Astrocyte (in vitro differentiated cells and primary cell): Measurements from ENCODE around the gene VPS50. TPM values are rescaled to one million over a fixed set of nuclear protein-coding genes. Genes with fewer than 3 reads are reported as not detected.

Experiments
- DNase-seq: peaks from one replicate; pipeline ENCODE4 v3.0.0-alpha.2; 2010; ENCODE audit warnings: low read depth
- FAIRE-seq: peaks from 2 replicates; lab custom pipeline; 2011; peaks lifted over from hg19 to GRCh38; lab: Jason Lieb, UNC
- H2AFZ ChIP-seq: 2 replicates; pipeline ENCODE4 v1.6.0; 2012; ENCODE audit warnings: low read depth, low read length, inconsistent platforms
- H3K27ac ChIP-seq: 2 replicates; pipeline ENCODE4 v1.5.1; 2011; ENCODE audit warnings: low read depth, low read length, inconsistent platforms
- H3K27me3 ChIP-seq: 2 replicates; pipeline ENCODE4 v1.6.0; 2011; ENCODE audit warnings: low read length, inconsistent platforms; ENCODE audit not compliant: insufficient read depth
- H3K36me3 ChIP-seq: 2 replicates; pipeline ENCODE4 v1.5.1; 2011; ENCODE audit warnings: low read length, inconsistent platforms; ENCODE audit not compliant: insufficient read depth
- H3K4me1 ChIP-seq: 2 replicates; pipeline ENCODE4 v1.5.1; 2011; ENCODE audit warnings: low read length, inconsistent platforms; ENCODE audit not compliant: insufficient read depth
- H3K4me2 ChIP-seq: 2 replicates; pipeline ENCODE4 v1.6.0; 2012; ENCODE audit warnings: low read length, inconsistent platforms
- H3K4me3 ChIP-seq: 2 replicates; pipeline ENCODE4 v1.5.1; 2011; ENCODE audit warnings: low read depth, mild to moderate bottlenecking, low read length, inconsistent platforms; ENCODE audit not compliant: insufficient read depth
- H3K79me2 ChIP-seq: 2 replicates; pipeline ENCODE4 v1.6.0; 2012; ENCODE audit warnings: mild to moderate bottlenecking, low read length, inconsistent platforms; ENCODE audit not compliant: insufficient read depth
- H3K9ac ChIP-seq: 2 replicates; pipeline ENCODE4 v1.6.0; 2012; ENCODE audit warnings: mild to moderate bottlenecking, low read length, inconsistent platforms
- H3K9me3 ChIP-seq: 2 replicates; pipeline ENCODE4 v1.5.1; 2012; ENCODE audit warnings: low read depth, mild to moderate bottlenecking, low read length, inconsistent platforms; ENCODE audit not compliant: insufficient read depth
- H4K20me1 ChIP-seq: 2 replicates; pipeline ENCODE4 v1.6.0; 2012; ENCODE audit warnings: low read length, inconsistent platforms; ENCODE audit not compliant: insufficient read depth
- H3K27ac Mint-ChIP-seq: one replicate; pipeline ENCODE4 v1.8.0; 2021; ENCODE audit warnings: mild to moderate bottlenecking, mixed read lengths; ENCODE audit not compliant: unreplicated experiment
- H3K27me3 Mint-ChIP-seq: one replicate; pipeline ENCODE4 v1.8.0; 2021; ENCODE audit warnings: low read depth, mixed read lengths; ENCODE audit not compliant: unreplicated experiment
- H3K36me3 Mint-ChIP-seq: one replicate; pipeline ENCODE4 v1.8.0; 2021; ENCODE audit warnings: low read depth, mixed read lengths; ENCODE audit not compliant: unreplicated experiment
- H3K4me1 Mint-ChIP-seq: one replicate; pipeline ENCODE4 v1.8.0; 2021; ENCODE audit warnings: low read depth, mixed read lengths; ENCODE audit not compliant: unreplicated experiment
- H3K4me3 Mint-ChIP-seq: one replicate; pipeline ENCODE4 v1.8.0; 2021; ENCODE audit warnings: mild to moderate bottlenecking, moderate library complexity, mixed read lengths; ENCODE audit not compliant: unreplicated experiment
- H3K9me3 Mint-ChIP-seq: one replicate; pipeline ENCODE4 v1.8.0; 2021; ENCODE audit warnings: mild to moderate bottlenecking, mixed read lengths; ENCODE audit not compliant: unreplicated experiment
- CTCF ChIP-seq: IDR thresholded peaks from 2 replicates; pipeline ENCODE4 v1.5.1; 2011; ENCODE audit warnings: low read depth, mild to moderate bottlenecking, inconsistent platforms, low read length, moderate library complexity; ENCODE audit not compliant: insufficient read depth
- EZH2 ChIP-seq: IDR thresholded peaks from 2 replicates; pipeline ENCODE4 v1.6.1; 2012; ENCODE audit warnings: mild to moderate bottlenecking, low read length, inconsistent platforms; ENCODE audit not compliant: insufficient read depth
- total RNA-seq: library from RNA; stranded (reverse); gene quantifications from 2 replicates; pipeline ENCODE4 v1.2.1, GENCODE V29; 2021

VPS50 gene
- total RNA-seq, 1 donor from 2014 or later = 19.0 TPM

- Histone ChIP-seq H3K4me2 (no peak overlapping the region), H3K9ac (no peak overlapping the region), H3K27ac (no peak overlapping the region), H3K9me3 (no peaks in the 10 kb centered on the region), H4K20me1 (peaks cover 9% of the 10 kb centered on the region), H3K36me3 (no peaks in the 10 kb centered on the region), H3K4me3 (no peak overlapping the region), H3K4me1 (peaks cover 3% of the 10 kb centered on the region), H2AFZ (no peak overlapping the region), H3K27me3 (no peaks in the 10 kb centered on the region), H3K79me2 (peaks cover 50% of the 10 kb centered on the region)
- Mint-ChIP-seq H3K36me3 (no peaks in the 10 kb centered on the region), H3K4me3 (no peak overlapping the region), H3K27ac (no peak overlapping the region), H3K4me1 (no peaks in the 10 kb centered on the region), H3K9me3 (no peaks in the 10 kb centered on the region), H3K27me3 (no peaks in the 10 kb centered on the region)
- FAIRE-seq (no peak), DNase-seq (no peak)
- TF ChIP-seq CTCF = no peak
- TF ChIP-seq EZH2 = no peak
Measured at GRCh38 chr7:93235541-93235940, 3.4 kb downstream of the VPS50 start.

GRCh38 chr7:93238131-93238530, 6.0 kb downstream of the VPS50 start:
- Mint-ChIP-seq H3K27me3 (no peaks in the 10 kb centered on the region), H3K4me3 (no peak overlapping the region), H3K36me3 (no peaks in the 10 kb centered on the region), H3K9me3 (no peaks in the 10 kb centered on the region), H3K27ac (no peak overlapping the region), H3K4me1 (no peaks in the 10 kb centered on the region)
- H3K79me2 ChIP-seq = peaks cover 43% of the 10 kb centered on the region
- no peak for FAIRE-seq
- H3K9me3 ChIP-seq = no peaks in the 10 kb centered on the region
- no peak overlapping the region for H2AFZ ChIP-seq
- no peak for DNase-seq
- no peak overlapping the region for H3K4me2 ChIP-seq
- TF ChIP-seq CTCF = no peak
- no peak for TF ChIP-seq EZH2
- no peak overlapping the region for H3K9ac ChIP-seq
- H3K4me3 ChIP-seq = no peak overlapping the region
- H3K4me1 ChIP-seq = no peaks in the 10 kb centered on the region
- no peak overlapping the region for H3K27ac ChIP-seq
- no peaks in the 10 kb centered on the region for H3K27me3 ChIP-seq
- peaks cover 10% of the 10 kb centered on the region for H4K20me1 ChIP-seq
- no peaks in the 10 kb centered on the region for H3K36me3 ChIP-seq

- Histone ChIP-seq H3K9me3 (no peaks in the 10 kb centered on the region), H3K9ac (no peak overlapping the region), H2AFZ (no peak overlapping the region), H3K27ac (no peak overlapping the region), H3K27me3 (no peaks in the 10 kb centered on the region), H3K79me2 (peaks cover 37% of the 10 kb centered on the region), H4K20me1 (peaks cover 12% of the 10 kb centered on the region), H3K36me3 (no peaks in the 10 kb centered on the region), H3K4me2 (no peak overlapping the region), H3K4me1 (no peaks in the 10 kb centered on the region), H3K4me3 (no peak overlapping the region)
- Mint-ChIP-seq H3K27me3 (no peaks in the 10 kb centered on the region), H3K36me3 (no peaks in the 10 kb centered on the region), H3K4me3 (no peak overlapping the region), H3K9me3 (no peaks in the 10 kb centered on the region), H3K4me1 (no peaks in the 10 kb centered on the region), H3K27ac (no peak overlapping the region)
- FAIRE-seq = no peak
- no peak for DNase-seq
- TF ChIP-seq EZH2 = no peak
- no peak for TF ChIP-seq CTCF
Measured at GRCh38 chr7:93238748-93239147, 6.6 kb downstream of the VPS50 start.
